WTC11 (cell line): Measurements from ENCODE around the gene LDLRAD1. TPM values are rescaled to one million over a fixed set of nuclear protein-coding genes. Genes with fewer than 3 reads are reported as not detected.

Experiments used
- AFF4 ChIP-seq: sonication (generic); formaldehyde crosslinking; IDR thresholded peaks from 2 replicates; pipeline ENCODE4 v1.8.1; 2023; ENCODE audit warnings: mild to moderate bottlenecking, missing genetic modification reagents, borderline replicate concordance
- ATF1 ChIP-seq: sonication (generic); formaldehyde crosslinking; IDR thresholded peaks from 2 replicates; pipeline ENCODE4 v1.8.1; 2023; ENCODE audit warnings: mild to moderate bottlenecking, moderate library complexity, missing genetic modification reagents
- ESRRA ChIP-seq: sonication (generic); formaldehyde crosslinking; IDR thresholded peaks from 2 replicates; pipeline ENCODE4 v1.8.1; 2022; ENCODE audit warnings: mild to moderate bottlenecking, missing genetic modification reagents, borderline replicate concordance
- ETV6 ChIP-seq: sonication (generic); formaldehyde crosslinking; IDR thresholded peaks from 2 replicates; pipeline ENCODE4 v1.8.1; 2022; ENCODE audit warnings: mild to moderate bottlenecking, missing genetic modification reagents
- FOXP1 ChIP-seq: sonication (generic); formaldehyde crosslinking; IDR thresholded peaks from 2 replicates; pipeline ENCODE4 v1.8.0; 2022; ENCODE audit warnings: missing genetic modification reagents, mild to moderate bottlenecking, moderate library complexity, borderline replicate concordance
- GABPB1 ChIP-seq: sonication (generic); formaldehyde crosslinking; IDR thresholded peaks from 2 replicates; pipeline ENCODE4 v1.8.1; 2023; ENCODE audit warnings: mild to moderate bottlenecking, missing genetic modification reagents
- GTF2I ChIP-seq: fragments of 250-450 bp; sonication (Bioruptor Pico); conservative IDR thresholded peaks from 2 replicates; pipeline ENCODE4 v1.4.0; 2021; ENCODE audit warnings: mild to moderate bottlenecking
- JUN ChIP-seq: sonication (generic); formaldehyde crosslinking; IDR thresholded peaks from 2 replicates; pipeline ENCODE4 v1.8.0; 2023; ENCODE audit warnings: mild to moderate bottlenecking, missing genetic modification reagents
- MAX ChIP-seq: sonication (generic); formaldehyde crosslinking; IDR thresholded peaks from 2 replicates; pipeline ENCODE4 v1.8.0; 2022; ENCODE audit warnings: mild to moderate bottlenecking, missing genetic modification reagents
- MXD4 ChIP-seq: fragments of 250-450 bp; sonication (Bioruptor Pico); IDR thresholded peaks from 2 replicates; pipeline ENCODE4 v1.8.0; 2021; ENCODE audit warnings: mild to moderate bottlenecking, moderate library complexity, borderline replicate concordance
- MYBL2 ChIP-seq: sonication (generic); formaldehyde crosslinking; IDR thresholded peaks from 2 replicates; pipeline ENCODE4 v1.8.1; 2023; ENCODE audit warnings: mild to moderate bottlenecking, moderate library complexity, missing genetic modification reagents
- RELA ChIP-seq: sonication (generic); formaldehyde crosslinking; IDR thresholded peaks from 2 replicates; pipeline ENCODE4 v1.8.1; 2022; ENCODE audit warnings: missing genetic modification reagents, mild to moderate bottlenecking, borderline replicate concordance
- ZNF138 ChIP-seq: sonication (generic); formaldehyde crosslinking; conservative IDR thresholded peaks from 2 replicates; pipeline ENCODE4 v1.8.1; 2022; ENCODE audit warnings: mild to moderate bottlenecking, moderate library complexity, missing genetic modification reagents
- ZNF281 ChIP-seq: sonication (generic); formaldehyde crosslinking; IDR thresholded peaks from 2 replicates; pipeline ENCODE4 v1.8.0; 2023; ENCODE audit warnings: mild to moderate bottlenecking, missing genetic modification reagents
- ZNF317 ChIP-seq: sonication (generic); formaldehyde crosslinking; IDR thresholded peaks from 2 replicates; pipeline ENCODE4 v1.8.1; 2023; ENCODE audit warnings: low read depth, mild to moderate bottlenecking, moderate library complexity, missing genetic modification reagents, borderline replicate concordance
- ZNF423 ChIP-seq: fragments of 250-450 bp; sonication (Bioruptor Pico); IDR thresholded peaks from 2 replicates; pipeline ENCODE4 v2.1.2; 2022; ENCODE audit warnings: mild to moderate bottlenecking, moderate library complexity
- ZNF532 ChIP-seq: fragments of 250-450 bp; sonication (Bioruptor Pico); IDR thresholded peaks from 2 replicates; pipeline ENCODE4 v1.9.0; 2021; ENCODE audit warnings: mild to moderate bottlenecking, borderline replicate concordance
- total RNA-seq: library from RNA; stranded (reverse); gene quantifications from 3 replicates; pipeline ENCODE4 v1.2.3, GENCODE V29; 2021
- TF ChIP-seq, protein P1 (sequence below): sonication (generic); formaldehyde crosslinking; IDR thresholded peaks from 2 replicates; pipeline ENCODE4 v1.8.0; 2022; ENCODE audit warnings: mild to moderate bottlenecking, missing genetic modification reagents
- TF ChIP-seq, protein P2 (sequence below): sonication (generic); formaldehyde crosslinking; IDR thresholded peaks from 2 replicates; pipeline ENCODE4 v1.8.0; 2022; ENCODE audit warnings: mild to moderate bottlenecking, missing genetic modification reagents

Gene LDLRAD1
- total RNA-seq, 1 experiment from 2014 or later, result 0.09 TPM

GRCh38 chr1:54052934-54053744, 35.2 kb upstream of the LDLRAD1 start, which contains the start of the genes TCEANC2 and TMEM59 (continued):
- no peak for TF ChIP-seq ZNF138 (CRISPR knock-in tag)
- no peak for TF ChIP-seq ZNF423 (CRISPR knock-in tag)
- no peak for TF ChIP-seq ZNF281 (CRISPR knock-in tag)
- TF ChIP-seq MAX, result peak; percentile 33; the same call in 1 of the 2 replicates
- peak; percentile 82; the same call in 1 of the 2 replicates for TF ChIP-seq GABPB1 (CRISPR knock-in tag)
- TF ChIP-seq ATF1, result no peak
- no peak for TF ChIP-seq GTF2I (CRISPR knock-in tag)
- TF ChIP-seq AFF4 (CRISPR knock-in tag), result no peak
- TF ChIP-seq ESRRA (CRISPR knock-in tag), result 0 out of 2 replicates have a peak, but pooled peaks have one; percentile 71
- TF ChIP-seq, protein P1, sequence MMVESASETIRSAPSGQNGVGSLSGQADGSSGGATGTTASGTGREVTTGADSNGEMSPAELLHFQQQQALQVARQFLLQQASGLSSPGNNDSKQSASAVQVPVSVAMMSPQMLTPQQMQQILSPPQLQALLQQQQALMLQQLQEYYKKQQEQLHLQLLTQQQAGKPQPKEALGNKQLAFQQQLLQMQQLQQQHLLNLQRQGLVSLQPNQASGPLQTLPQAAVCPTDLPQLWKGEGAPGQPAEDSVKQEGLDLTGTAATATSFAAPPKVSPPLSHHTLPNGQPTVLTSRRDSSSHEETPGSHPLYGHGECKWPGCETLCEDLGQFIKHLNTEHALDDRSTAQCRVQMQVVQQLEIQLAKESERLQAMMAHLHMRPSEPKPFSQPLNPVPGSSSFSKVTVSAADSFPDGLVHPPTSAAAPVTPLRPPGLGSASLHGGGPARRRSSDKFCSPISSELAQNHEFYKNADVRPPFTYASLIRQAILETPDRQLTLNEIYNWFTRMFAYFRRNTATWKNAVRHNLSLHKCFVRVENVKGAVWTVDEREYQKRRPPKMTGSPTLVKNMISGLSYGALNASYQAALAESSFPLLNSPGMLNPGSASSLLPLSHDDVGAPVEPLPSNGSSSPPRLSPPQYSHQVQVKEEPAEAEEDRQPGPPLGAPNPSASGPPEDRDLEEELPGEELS (CRISPR knock-in tag), result no peak
- peak; percentile 71; the same call in 1 of the 2 replicates for TF ChIP-seq ETV6 (CRISPR knock-in tag)
- TF ChIP-seq MXD4, result no peak
- TF ChIP-seq, protein P2, sequence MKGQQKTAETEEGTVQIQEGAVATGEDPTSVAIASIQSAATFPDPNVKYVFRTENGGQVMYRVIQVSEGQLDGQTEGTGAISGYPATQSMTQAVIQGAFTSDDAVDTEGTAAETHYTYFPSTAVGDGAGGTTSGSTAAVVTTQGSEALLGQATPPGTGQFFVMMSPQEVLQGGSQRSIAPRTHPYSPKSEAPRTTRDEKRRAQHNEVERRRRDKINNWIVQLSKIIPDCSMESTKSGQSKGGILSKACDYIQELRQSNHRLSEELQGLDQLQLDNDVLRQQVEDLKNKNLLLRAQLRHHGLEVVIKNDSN (CRISPR knock-in tag), result peak; percentile 81
- no peak for TF ChIP-seq ZNF532
- peak; percentile 66; the same call in 1 of the 2 replicates for TF ChIP-seq MYBL2 (CRISPR knock-in tag)
- peak; percentile 39; the same call in 1 of the 2 replicates for TF ChIP-seq FOXP1 (CRISPR knock-in tag)
- no peak for TF ChIP-seq RELA (CRISPR knock-in tag)
- TF ChIP-seq JUN (CRISPR knock-in tag), result no peak
- TF ChIP-seq ZNF317 (CRISPR knock-in tag), result no peak
